SU-DHL-6 (cell line): Measurements from ENCODE around the gene SLC16A10.

Experiments
- H2AFZ ChIP-seq: fragments of 200-600 bp; sonication (generic); 2 replicates; pipeline ENCODE4 v1.6.1; 2014; ENCODE audit warnings: low read depth, mild to moderate bottlenecking, moderate library complexity, mixed read lengths, antibody characterized with exemption, low read length; ENCODE audit not compliant: severe bottlenecking
- H3F3A ChIP-seq: fragments of 200-600 bp; shearing (Covaris generic); 2 replicates; pipeline ENCODE4 v1.6.0; 2016; ENCODE audit warnings: antibody characterized with exemption, mild to moderate bottlenecking; ENCODE audit not compliant: insufficient read depth
- H3K27ac ChIP-seq: fragments of 200-600 bp; sonication (generic); 2 replicates; pipeline ENCODE4 v1.5.1; 2016; ENCODE audit warnings: low read depth, mild to moderate bottlenecking, low read length, moderate library complexity, mixed read lengths
- H3K27me3 ChIP-seq: fragments of 200-600 bp; sonication (generic), shearing (Covaris generic); 2 replicates; pipeline ENCODE4 v1.6.0; 2014; ENCODE audit warnings: mild to moderate bottlenecking, low read length
- H3K36me3 ChIP-seq: fragments of 200-600 bp; sonication (generic); 2 replicates; pipeline ENCODE4 v1.6.1; 2014; ENCODE audit warnings: mild to moderate bottlenecking, low read length, mixed read lengths
- H3K4me2 ChIP-seq: fragments of 300-600, 200-600 bp; shearing (Covaris generic), sonication (generic); 2 replicates; pipeline ENCODE4 v1.6.0; 2014; ENCODE audit warnings: low read length, low read depth, mild to moderate bottlenecking; ENCODE audit not compliant: poor library complexity, severe bottlenecking
- H3K4me3 ChIP-seq: fragments of 200-600 bp; sonication (generic); 2 replicates; pipeline ENCODE4 v1.5.1; 2014; ENCODE audit warnings: antibody characterized with exemption, low read length, mild to moderate bottlenecking, mixed read lengths; ENCODE audit not compliant: insufficient read depth, poor library complexity, severe bottlenecking
- H3K79me2 ChIP-seq: fragments of 200-600 bp; sonication (generic); 2 replicates; pipeline ENCODE4 v1.6.1; 2014; ENCODE audit warnings: mild to moderate bottlenecking, low read length, moderate library complexity; ENCODE audit not compliant: insufficient read depth
- H3K9ac ChIP-seq: fragments of 200-600 bp; sonication (generic); 2 replicates; pipeline ENCODE4 v1.7.0; 2014; ENCODE audit warnings: mild to moderate bottlenecking, low read length
- H3K9me2 ChIP-seq: fragments of 200-600 bp; sonication (generic); replicated peaks from 2 replicates; pipeline ENCODE4 v1.6.1; 2014; ENCODE audit warnings: low read length; ENCODE audit not compliant: insufficient read depth
- H3K9me3 ChIP-seq: fragments of 200-600 bp; sonication (generic); 2 replicates; pipeline ENCODE4 v1.6.1; 2014; ENCODE audit warnings: low read length, mixed read lengths; ENCODE audit not compliant: insufficient read depth
- H4K20me1 ChIP-seq: fragments of 200-600 bp; sonication (generic); 2 replicates; pipeline ENCODE4 v1.6.1; 2014; ENCODE audit warnings: low read depth, mild to moderate bottlenecking, antibody characterized with exemption, low read length, moderate library complexity, mixed read lengths
- CTCF ChIP-seq: fragments of 200-600 bp; sonication (generic); IDR thresholded peaks from one replicate; pipeline ENCODE4 v1.5.1; 2017; ENCODE audit warnings: antibody characterized with exemption, mild to moderate bottlenecking, low read length, moderate library complexity; ENCODE audit not compliant: insufficient read depth, poor library complexity, severe bottlenecking
- EZH2phosphoT487 ChIP-seq: fragments of 200-600 bp; sonication (generic), shearing (Covaris generic); conservative IDR thresholded peaks from 2 replicates; pipeline ENCODE4 v1.6.1; 2018; ENCODE audit warnings: mild to moderate bottlenecking, antibody characterized with exemption, low read length, moderate library complexity, mixed read lengths

The SLC16A10 gene

DNA sequence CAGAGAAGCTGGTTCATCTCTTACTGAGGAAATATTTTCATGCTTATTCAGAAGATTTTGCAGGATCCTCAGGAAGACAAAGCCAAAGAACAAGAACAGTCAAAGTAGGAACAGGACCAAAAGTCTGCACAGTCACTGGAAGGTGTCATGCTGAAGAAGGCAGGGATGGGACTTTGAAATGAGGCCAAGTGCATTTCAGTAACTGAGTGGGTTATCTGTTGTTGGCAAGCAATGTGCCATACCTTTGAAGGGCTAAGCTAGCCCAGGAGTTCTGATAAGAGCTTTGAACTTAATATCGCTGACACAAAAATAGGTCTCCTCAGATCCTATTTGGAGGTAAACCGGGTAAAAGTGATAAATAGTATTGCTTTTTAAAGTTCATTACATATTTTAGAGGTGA, 31.5 kb downstream of the SLC16A10 start:
- Histone ChIP-seq H3K79me2 (no peaks in the 10 kb centered on the region), H3K27ac (no peak overlapping the region), H3K4me3 (no peak overlapping the region), H2AFZ (no peak overlapping the region), H3K4me2 (no peak overlapping the region), H3K9me3 (no peaks in the 10 kb centered on the region), H3K9ac (no peak overlapping the region), H4K20me1 (no peaks in the 10 kb centered on the region), H3F3A (no peaks in the 10 kb centered on the region), H3K9me2 (no peaks in the 10 kb centered on the region), H3K27me3 (no peaks in the 10 kb centered on the region), H3K36me3 (no peaks in the 10 kb centered on the region)
- TF ChIP-seq CTCF (no peak), EZH2phosphoT487 (no peak)

GRCh38 chr6:111119571-111120329, 32.4 kb downstream of the SLC16A10 start:
- no peak overlapping the region for H3K4me3 ChIP-seq
- H3K27ac ChIP-seq: no peak overlapping the region
- no peak overlapping the region for H2AFZ ChIP-seq
- H4K20me1 ChIP-seq: no peaks in the 10 kb centered on the region
- H3K9ac ChIP-seq: no peak overlapping the region
- H3K9me2 ChIP-seq: no peaks in the 10 kb centered on the region
- no peaks in the 10 kb centered on the region for H3K36me3 ChIP-seq
- no peaks in the 10 kb centered on the region for H3K79me2 ChIP-seq
- no peaks in the 10 kb centered on the region for H3K27me3 ChIP-seq
- H3K4me2 ChIP-seq: no peak overlapping the region
- H3K9me3 ChIP-seq: no peaks in the 10 kb centered on the region
- no peaks in the 10 kb centered on the region for H3F3A ChIP-seq
- TF ChIP-seq EZH2phosphoT487 (no peak), CTCF (no peak)

DNA sequence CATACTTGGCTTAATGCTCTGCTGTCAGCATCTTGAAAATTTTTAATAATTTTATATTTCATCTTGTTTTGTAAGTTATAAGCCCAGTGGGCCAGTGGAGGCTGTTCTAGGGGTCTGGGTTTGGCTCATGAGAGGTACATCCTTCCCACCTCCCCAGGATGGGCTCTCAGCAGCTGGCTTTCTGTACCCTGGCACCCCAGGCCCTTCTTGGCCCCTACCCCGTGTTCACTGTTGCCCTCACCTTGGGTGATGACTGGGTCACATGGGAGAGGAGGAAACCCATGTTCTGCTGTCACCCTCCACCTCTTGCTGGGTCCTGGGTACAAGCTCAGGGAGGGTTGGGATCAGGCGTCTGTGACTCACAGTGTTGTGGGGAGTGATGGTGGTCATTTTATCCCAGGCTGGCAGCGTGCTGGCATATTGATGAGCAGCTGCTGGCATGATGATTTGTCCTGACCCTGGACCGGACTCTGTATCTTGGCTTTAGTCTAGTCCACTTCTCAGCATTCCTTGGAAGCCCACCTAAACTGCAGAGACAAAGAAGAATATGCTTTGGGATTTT, 34.6 kb downstream of the SLC16A10 start:
- Histone ChIP-seq H3K9ac (no peak overlapping the region), H3K79me2 (no peaks in the 10 kb centered on the region), H2AFZ (no peak overlapping the region), H3K9me2 (no peaks in the 10 kb centered on the region), H3K9me3 (no peaks in the 10 kb centered on the region), H4K20me1 (no peaks in the 10 kb centered on the region), H3F3A (no peaks in the 10 kb centered on the region), H3K27ac (no peak overlapping the region), H3K4me3 (no peak overlapping the region), H3K4me2 (no peak overlapping the region), H3K36me3 (no peaks in the 10 kb centered on the region), H3K27me3 (no peaks in the 10 kb centered on the region)
- no peak for TF ChIP-seq CTCF
- TF ChIP-seq EZH2phosphoT487: no peak
